HG02588 (cell line): ENCODE measurements around the gene DNAJC25.
"Not testable (repeated sequence)": the region's sequence is repeated elsewhere in the genome, so short reads cannot be mapped to it uniquely, and the experiment has no call there.

ENCODE experiments used
- ATAC-seq: cut with Tn5 transposase; IDR thresholded peaks from one replicate; pipeline ENCODE4 v1.9.1; 2021; ENCODE audit warnings: mild to moderate bottlenecking, moderate library complexity; ENCODE audit not compliant: unreplicated experiment

The DNAJC25 gene

DNA sequence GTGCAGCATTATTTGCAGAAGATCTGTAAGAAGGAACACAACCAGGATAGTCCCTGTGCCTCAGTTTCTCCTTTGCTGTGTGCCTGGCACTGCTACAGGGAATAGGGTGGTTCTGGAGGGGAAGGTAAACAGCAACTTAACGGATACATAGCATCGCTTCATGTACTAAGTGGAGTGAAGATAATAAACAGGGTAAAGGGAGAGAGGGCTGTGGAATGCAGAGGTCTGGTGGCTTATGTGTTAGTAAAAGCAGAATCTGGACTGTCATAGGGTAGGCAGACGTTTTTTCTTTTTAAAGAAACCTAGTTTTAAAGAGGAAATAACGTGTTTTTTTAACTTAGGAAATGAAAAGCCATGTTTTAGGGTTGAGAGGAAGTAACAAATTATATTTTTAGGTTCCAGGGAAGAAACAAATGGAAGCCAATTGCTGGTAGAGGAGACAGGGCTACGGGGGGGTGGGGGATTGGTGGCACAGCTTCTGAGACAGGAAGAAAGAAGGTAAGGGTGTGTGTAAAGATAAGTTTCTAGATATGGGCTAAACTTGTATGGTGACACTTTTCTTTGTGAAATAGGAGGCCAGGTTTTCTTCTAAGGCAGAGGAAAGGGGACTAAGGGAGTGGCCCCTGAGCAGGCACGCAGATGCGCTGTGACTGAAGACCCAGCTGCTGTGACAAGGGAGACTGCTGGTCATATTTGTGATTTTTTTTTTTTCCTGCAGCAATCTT, 31.6 kb downstream of the DNAJC25 start:
- no peak for ATAC-seq

DNA sequence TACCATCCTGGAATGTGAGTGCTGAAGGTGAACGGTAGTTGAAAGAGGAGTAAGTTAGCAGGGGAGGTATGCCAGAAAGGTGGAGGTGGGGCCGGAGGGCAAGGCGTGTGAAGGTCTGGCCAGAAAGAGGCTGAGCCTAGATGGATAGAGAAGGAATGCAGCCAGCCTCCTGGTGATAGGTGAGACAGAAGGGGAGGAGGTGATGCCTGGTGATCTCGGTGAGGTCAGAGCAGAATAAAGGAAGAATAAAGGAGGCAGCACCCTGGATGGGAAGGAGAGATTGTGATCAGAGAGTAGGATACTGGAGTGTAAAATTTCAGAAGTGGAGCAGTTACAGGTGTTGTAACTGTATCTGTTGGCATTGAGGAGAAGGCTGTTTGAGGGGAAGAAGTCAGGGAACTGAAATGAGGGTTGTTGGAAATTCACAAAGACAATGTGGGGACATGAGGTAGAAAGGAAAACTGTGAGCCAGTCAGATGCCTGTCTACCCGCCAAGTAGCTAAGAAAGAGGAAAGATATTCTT, 32.2 kb downstream of the DNAJC25 start:
- no peak for ATAC-seq

DNA sequence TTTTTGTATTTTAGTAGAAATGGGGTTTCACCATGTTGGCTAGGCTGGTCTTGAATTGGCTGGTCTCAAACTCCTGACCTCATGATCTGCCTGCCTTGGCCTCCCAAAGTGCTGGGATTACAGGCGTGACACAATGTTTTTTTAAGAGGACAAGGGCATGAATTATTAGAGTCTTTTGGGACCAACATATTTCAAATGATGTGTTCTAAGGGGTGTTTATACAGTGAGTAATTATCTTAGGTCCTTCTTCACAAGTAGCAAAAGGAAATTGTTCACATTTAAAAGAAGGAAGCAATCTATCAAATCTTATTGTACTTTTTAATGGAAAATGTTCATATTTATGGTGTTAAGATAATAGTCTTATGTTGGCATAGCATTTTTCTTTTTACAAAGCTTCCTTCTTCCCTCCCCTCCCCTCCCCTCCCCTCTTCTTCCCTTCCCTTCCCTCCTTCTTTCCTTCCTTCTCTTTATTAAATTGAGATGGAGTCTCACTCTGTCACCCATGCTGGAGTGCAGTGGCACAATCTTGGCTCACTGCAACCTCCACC, 37.0 kb downstream of the DNAJC25 start:
- ATAC-seq: no peak

DNA sequence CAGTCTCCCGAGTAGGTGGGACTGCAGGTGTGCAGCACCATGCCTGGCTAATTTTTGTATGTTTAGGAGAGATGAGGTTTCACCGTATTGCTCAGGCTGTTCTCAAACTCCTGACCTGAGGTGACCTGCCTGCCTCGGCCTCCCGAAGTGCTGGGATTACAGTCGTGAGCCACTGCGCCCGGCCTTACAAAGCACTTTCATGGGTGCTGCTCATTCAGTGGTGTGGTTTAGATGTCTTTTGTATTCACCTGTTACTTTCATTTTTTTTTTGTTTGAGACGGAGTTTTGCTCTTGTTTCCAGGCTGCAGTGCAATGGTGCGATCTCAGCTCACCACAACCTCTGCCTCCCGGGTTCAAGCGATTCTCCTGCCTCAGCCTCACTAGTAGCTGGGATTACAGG, 37.5 kb downstream of the DNAJC25 start:
- ATAC-seq: not testable (repeated sequence)

DNA sequence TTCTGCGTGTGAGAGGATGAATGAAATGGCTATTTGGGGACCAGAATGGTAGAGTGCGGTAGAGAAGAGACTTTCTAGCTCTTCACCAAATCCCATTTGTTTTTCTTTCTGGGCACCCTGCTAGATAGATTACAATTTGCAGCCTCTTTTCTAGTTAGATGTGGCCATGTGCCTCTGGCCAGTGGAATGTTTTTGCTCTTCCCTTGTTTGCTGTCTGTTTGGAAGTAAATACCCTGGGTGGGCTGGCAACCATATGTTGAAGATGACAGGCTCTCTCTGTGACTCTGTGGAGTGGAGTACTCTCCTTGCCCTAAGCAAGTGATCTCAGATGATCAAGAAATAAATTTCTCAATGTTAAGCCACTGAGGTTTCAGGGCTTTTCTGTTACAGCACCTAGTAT, 43.2 kb downstream of the DNAJC25 start:
- no peak for ATAC-seq

DNA sequence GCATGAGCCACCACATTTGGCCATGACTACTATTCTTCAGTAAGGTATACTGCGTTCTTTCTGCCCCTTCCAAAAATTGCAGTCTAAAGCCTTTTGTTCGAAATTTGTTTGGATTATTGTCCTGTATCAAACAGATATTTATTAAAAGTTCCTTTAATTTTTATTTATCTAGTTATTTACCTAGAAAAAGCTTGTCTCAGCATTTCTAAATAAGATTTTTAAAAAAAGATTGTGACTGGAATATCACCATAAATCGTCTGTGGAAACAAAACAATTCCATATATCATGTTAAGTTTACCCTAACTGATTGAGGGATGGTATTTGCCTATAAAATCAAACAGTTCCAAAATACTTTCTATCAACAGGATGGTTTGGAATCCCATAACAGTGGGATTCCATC, 45.0 kb downstream of the DNAJC25 start:
- no peak for ATAC-seq

DNA sequence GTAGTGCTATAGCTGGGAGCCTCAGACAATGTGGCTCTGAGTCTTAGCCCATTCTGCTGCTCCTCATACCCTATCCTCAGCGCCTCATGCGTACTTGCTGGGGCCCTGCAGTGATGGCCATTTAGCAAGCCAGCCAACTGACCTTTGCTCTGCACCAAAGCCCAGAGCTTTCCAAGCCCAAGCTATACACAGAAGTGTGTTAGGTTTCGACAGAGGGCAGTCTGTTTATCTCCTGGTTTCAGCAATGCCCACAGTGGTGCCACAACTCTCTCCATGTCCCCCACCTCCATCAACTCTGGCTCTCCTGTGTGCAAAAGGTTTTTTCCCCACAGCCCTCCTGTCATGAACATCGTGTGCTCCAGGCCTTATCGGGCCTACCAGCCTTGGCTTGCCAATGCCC, 47.2 kb downstream of the DNAJC25 start:
- ATAC-seq: no peak

DNA sequence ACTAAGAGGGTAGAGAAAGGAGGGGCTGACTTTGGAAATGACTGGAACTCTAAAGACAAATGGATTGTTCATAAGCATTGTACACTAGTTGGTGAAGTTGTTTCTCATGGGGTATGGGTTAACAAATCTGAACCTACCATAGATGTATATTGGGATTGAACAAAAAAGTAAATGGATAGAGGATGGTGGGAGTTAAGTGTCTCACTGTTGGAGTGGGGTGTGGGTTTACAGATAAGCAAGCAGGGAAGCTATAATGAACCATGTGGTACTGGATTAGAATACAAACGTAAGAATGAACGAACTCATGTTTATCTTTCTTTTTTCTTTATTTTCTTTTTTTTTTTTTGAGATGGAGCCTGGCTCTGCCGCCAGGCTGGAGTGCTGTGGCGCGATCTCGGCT, 48.1 kb downstream of the DNAJC25 start:
- ATAC-seq: no peak

DNA sequence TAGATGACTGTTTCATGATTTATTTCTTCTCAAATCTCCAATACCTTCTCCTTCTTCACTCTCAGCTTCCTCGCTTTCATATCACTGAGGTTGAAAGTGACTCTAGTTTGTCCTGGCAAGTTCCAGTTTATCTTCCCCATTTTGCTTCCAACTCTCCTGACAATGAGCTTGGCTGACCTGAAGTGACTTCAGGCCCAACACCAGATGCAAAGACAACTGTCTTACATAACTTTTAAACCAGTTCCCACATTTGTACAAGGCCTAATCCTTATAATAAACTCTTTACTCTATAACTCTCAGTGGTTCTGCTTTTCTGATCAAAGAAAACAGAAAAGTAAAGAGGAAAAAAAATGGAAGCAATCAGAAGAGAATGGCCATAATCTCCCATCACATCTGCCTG, 52.3 kb downstream of the DNAJC25 start:
- ATAC-seq: no peak

DNA sequence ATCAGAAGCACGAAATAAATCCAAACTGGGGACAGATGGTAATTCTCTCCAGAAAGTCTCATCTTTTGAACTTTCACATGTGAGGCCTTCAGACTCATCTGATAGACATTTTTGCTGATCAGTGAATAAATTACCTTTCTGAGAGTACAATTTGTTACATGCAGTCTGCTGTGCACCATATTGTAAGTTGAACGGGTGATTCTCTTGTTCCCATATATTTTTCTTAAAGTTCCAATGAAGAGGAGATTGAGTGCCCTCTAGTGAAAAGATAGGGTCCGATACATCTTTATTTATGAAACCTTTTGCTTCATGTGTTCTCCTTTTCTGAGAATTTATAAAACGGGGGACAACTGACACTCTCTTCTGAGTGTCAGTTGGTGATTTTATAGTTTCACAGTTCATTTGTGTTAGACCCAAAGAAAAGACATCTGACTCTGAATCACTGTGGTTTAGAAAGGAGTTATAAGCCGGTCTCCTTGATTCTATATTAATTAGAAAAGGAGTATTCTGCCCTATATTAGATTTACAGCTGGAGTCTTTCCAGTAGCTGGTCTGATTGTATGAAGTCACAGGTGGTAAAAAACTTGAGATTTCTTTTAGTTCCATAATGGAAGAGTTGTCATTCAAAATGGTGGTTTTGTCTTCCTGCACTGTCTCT, 60.7 kb downstream of the DNAJC25 start:
- ATAC-seq: no peak

DNA sequence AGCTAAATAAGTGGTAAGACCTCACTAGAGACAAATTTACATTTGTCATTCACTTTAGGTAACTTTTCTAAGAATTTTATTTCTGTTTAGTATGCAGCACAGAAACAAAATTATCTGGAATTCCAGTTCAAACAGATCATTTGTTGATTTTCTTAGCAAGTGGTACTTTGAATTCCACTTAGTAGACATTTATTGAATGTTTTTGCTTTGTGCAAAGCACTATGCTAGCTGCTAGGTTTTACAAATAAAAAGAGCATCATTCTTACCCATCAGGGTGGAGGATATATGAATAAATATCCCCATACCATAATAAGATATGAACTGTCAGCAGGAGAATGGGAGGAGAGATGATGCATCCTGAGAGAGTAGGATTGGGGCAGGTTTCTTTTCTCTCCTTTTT, 65.7 kb downstream of the DNAJC25 start:
- no peak for ATAC-seq

DNA sequence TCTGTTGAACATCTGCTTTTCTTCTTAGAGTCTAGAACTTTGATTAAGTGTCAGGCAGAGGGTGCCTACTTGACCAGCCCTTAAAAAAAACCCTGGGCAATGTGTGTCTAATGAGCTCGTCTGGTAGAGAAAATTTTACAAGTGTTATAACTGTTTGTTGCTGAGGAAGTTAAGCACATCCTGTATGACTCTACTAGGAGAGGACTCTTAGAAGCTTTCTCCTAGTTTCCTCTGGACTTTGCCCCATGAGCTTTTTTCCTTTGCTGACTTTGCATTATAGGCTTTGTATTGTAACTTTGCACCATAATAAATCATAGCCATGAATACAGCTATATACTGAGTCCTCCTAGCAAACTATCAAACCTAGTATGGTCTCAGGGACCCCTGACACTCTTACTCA, 69.6 kb downstream of the DNAJC25 start:
- no peak for ATAC-seq
